Measurements from ENCODE around the gene DCAF7.

The DCAF7 gene

GRCh38 chr17:63543822-63544420, 6.4 kb upstream of the DCAF7 start:
- no peak overlapping the region for H3K4me3 ChIP-seq (ENCODE audit: low read depth, low read length)

GRCh38 chr17:63544467-63545301, 5.6 kb upstream of the DCAF7 start:
- H3K4me3 ChIP-seq (ENCODE audit: low read depth, low read length), result no peak overlapping the region

GRCh38 chr17:63546308-63547082, 3.8 kb upstream of the DCAF7 start:
- H3K4me3 ChIP-seq (ENCODE audit: low read depth, low read length), result no peak overlapping the region

- no peak overlapping the region for H3K4me3 ChIP-seq (ENCODE audit: low read depth, low read length)
Observed at GRCh38 chr17:63547083-63547523, 3.2 kb upstream of the DCAF7 start.

- H3K4me3 ChIP-seq (ENCODE audit: low read depth, low read length), result peak overlapping the region; percentile 73
Observed at GRCh38 chr17:63549289-63549945, 860 bp upstream of the DCAF7 start.

GRCh38 chr17:63550817-63551639, 751 bp downstream of the DCAF7 start:
- peak overlapping the region; percentile 91 for H3K4me3 ChIP-seq (ENCODE audit: low read depth, low read length)

- H3K4me3 ChIP-seq (ENCODE audit: low read depth, low read length), result peak overlapping the region; percentile 6
Observed at GRCh38 chr17:63552211-63552610, 1.9 kb downstream of the DCAF7 start.

- no peak overlapping the region for H3K4me3 ChIP-seq (ENCODE audit: low read depth, low read length)
Observed at GRCh38 chr17:63555500-63556156, 5.4 kb downstream of the DCAF7 start.

- no peak overlapping the region for H3K4me3 ChIP-seq (ENCODE audit: low read depth, low read length)
Observed at GRCh38 chr17:63557416-63557815, 7.1 kb downstream of the DCAF7 start.

- no peak overlapping the region for H3K4me3 ChIP-seq (ENCODE audit: low read depth, low read length)
Observed at GRCh38 chr17:63558441-63558840, 8.2 kb downstream of the DCAF7 start.

GRCh38 chr17:63561819-63562218, 11.5 kb downstream of the DCAF7 start:
- no peak overlapping the region for H3K4me3 ChIP-seq (ENCODE audit: low read depth, low read length)

GRCh38 chr17:63563339-63563738, 13.1 kb downstream of the DCAF7 start:
- H3K4me3 ChIP-seq (ENCODE audit: low read depth, low read length), result no peak overlapping the region

- H3K4me3 ChIP-seq (ENCODE audit: low read depth, low read length), result no peak overlapping the region
Observed at GRCh38 chr17:63564562-63564961, 14.3 kb downstream of the DCAF7 start.

GRCh38 chr17:63567229-63567628, 17.0 kb downstream of the DCAF7 start:
- H3K4me3 ChIP-seq (ENCODE audit: low read depth, low read length), result no peak overlapping the region

- no peak overlapping the region for H3K4me3 ChIP-seq (ENCODE audit: low read depth, low read length)
Observed at GRCh38 chr17:63568563-63568962, 18.3 kb downstream of the DCAF7 start.

- no peak overlapping the region for H3K4me3 ChIP-seq (ENCODE audit: low read depth, low read length)
Observed at GRCh38 chr17:63571632-63572310, 21.5 kb downstream of the DCAF7 start.

GRCh38 chr17:63573634-63574033, 23.4 kb downstream of the DCAF7 start:
- no peak overlapping the region for H3K4me3 ChIP-seq (ENCODE audit: low read depth, low read length)

- H3K4me3 ChIP-seq (ENCODE audit: low read depth, low read length), result no peak overlapping the region
Observed at GRCh38 chr17:63578027-63578768, 27.9 kb downstream of the DCAF7 start.

GRCh38 chr17:63578769-63579111, 28.5 kb downstream of the DCAF7 start:
- no peak overlapping the region for H3K4me3 ChIP-seq (ENCODE audit: low read depth, low read length)
